H9 (cell line): ENCODE data around the gene MARCHF10. TPM values are rescaled to one million over a fixed set of nuclear protein-coding genes. Genes with fewer than 3 reads are reported as not detected.
A peak's percentile ranks its signal among the peaks of the same experiment; 100 is the strongest.

ENCODE experiments used
- DNase-seq: peaks from one replicate; pipeline ENCODE4 v3.0.0-alpha.2; 2017
- H2AFZ ChIP-seq: one replicate; pipeline ENCODE4 v1.6.1; 2013; ENCODE audit warnings: mild to moderate bottlenecking, low read length, control low read depth, moderate library complexity
- H2AK5ac ChIP-seq: 2 replicates; pipeline ENCODE4 v1.6.1; 2013; ENCODE audit warnings: low read length, control low read depth, mixed read lengths; ENCODE audit not compliant: insufficient read length
- H2BK120ac ChIP-seq: one replicate; pipeline ENCODE4 v1.6.1; 2013; ENCODE audit warnings: low read depth, mild to moderate bottlenecking, low read length, control low read depth, inconsistent platforms; ENCODE audit not compliant: poor library complexity, severe bottlenecking
- H2BK12ac ChIP-seq: 2 replicates; pipeline ENCODE4 v1.6.1; 2013; ENCODE audit warnings: low read length, control low read depth, mixed read lengths, low read depth; ENCODE audit not compliant: insufficient read length
- H2BK15ac ChIP-seq: 2 replicates; pipeline ENCODE4 v1.6.1; 2013; ENCODE audit warnings: low read depth, low read length, control low read depth
- H2BK20ac ChIP-seq: one replicate; pipeline ENCODE4 v1.6.1; 2013; ENCODE audit warnings: low read depth, mild to moderate bottlenecking, low read length, control low read depth, inconsistent platforms; ENCODE audit not compliant: poor library complexity, severe bottlenecking
- H2BK5ac ChIP-seq: 2 replicates; pipeline ENCODE4 v1.6.1; 2013; ENCODE audit warnings: low read length, control low read depth, mixed read lengths; ENCODE audit not compliant: insufficient read length
- H3K14ac ChIP-seq: 2 replicates; pipeline ENCODE4 v1.6.1; 2013; ENCODE audit warnings: low read length, control low read depth; ENCODE audit not compliant: insufficient read depth
- H3K18ac ChIP-seq: 2 replicates; pipeline ENCODE4 v1.6.1; 2013; ENCODE audit warnings: low read depth, mild to moderate bottlenecking, mixed read lengths, low read length, control low read depth; ENCODE audit not compliant: insufficient read length
- H3K23ac ChIP-seq: 2 replicates; pipeline ENCODE4 v1.6.1; 2013; ENCODE audit warnings: low read length, control low read depth, mixed read lengths, low read depth; ENCODE audit not compliant: insufficient read length
- H3K23me2 ChIP-seq: 2 replicates; pipeline ENCODE4 v1.6.1; 2013; ENCODE audit warnings: low read depth, mild to moderate bottlenecking, mixed read lengths, low read length, control low read depth; ENCODE audit not compliant: insufficient read length, poor library complexity, severe bottlenecking
- H3K27ac ChIP-seq: 2 replicates; pipeline ENCODE4 v1.5.1; 2013; ENCODE audit warnings: low read length, control low read depth, mixed read lengths, low read depth; ENCODE audit not compliant: insufficient read length
- H3K27me3 ChIP-seq: 2 replicates; pipeline ENCODE4 v1.6.1; 2013; ENCODE audit warnings: low read length, control low read depth, inconsistent platforms; ENCODE audit not compliant: insufficient read depth
- H3K4ac ChIP-seq: 2 replicates; pipeline ENCODE4 v1.6.1; 2013; ENCODE audit warnings: low read depth, mild to moderate bottlenecking, control low read depth, inconsistent platforms, low read length, moderate library complexity
- H3K4me1 ChIP-seq: 2 replicates; pipeline ENCODE4 v1.6.1; 2013; ENCODE audit warnings: low read length, control low read depth, inconsistent platforms; ENCODE audit not compliant: insufficient read depth
- H3K4me2 ChIP-seq: 2 replicates; pipeline ENCODE4 v1.6.1; 2013; ENCODE audit warnings: low read length, control low read depth, mixed read lengths; ENCODE audit not compliant: insufficient read length, insufficient read depth
- H3K56ac ChIP-seq: 2 replicates; pipeline ENCODE4 v1.6.1; 2013; ENCODE audit warnings: low read depth, mild to moderate bottlenecking, mixed read lengths, low read length, control low read depth; ENCODE audit not compliant: insufficient read length
- H3K79me1 ChIP-seq: 2 replicates; pipeline ENCODE4 v1.6.1; 2013; ENCODE audit warnings: low read depth, mild to moderate bottlenecking, moderate library complexity, low read length, control low read depth, inconsistent platforms; ENCODE audit not compliant: insufficient read depth, poor library complexity, severe bottlenecking
- H3K79me2 ChIP-seq: 2 replicates; pipeline ENCODE4 v1.6.1; 2013; ENCODE audit warnings: low read length, control low read depth, inconsistent platforms; ENCODE audit not compliant: insufficient read depth
- H3K9ac ChIP-seq: 2 replicates; pipeline ENCODE4 v1.6.1; 2013; ENCODE audit warnings: low read length, control low read depth, mixed read lengths; ENCODE audit not compliant: insufficient read length; ENCODE audit errors: extremely low read depth
- H3K9me3 ChIP-seq: one replicate; pipeline ENCODE4 v1.6.1; 2013; ENCODE audit warnings: low read depth, low read length, inconsistent platforms; ENCODE audit not compliant: control insufficient read depth
- H3T11ph ChIP-seq: one replicate; pipeline ENCODE4 v1.6.1; 2013; ENCODE audit warnings: mild to moderate bottlenecking, low read length, control low read depth, inconsistent platforms
- H4K20me1 ChIP-seq: one replicate; pipeline ENCODE4 v1.6.1; 2013; ENCODE audit not compliant: control insufficient read depth, insufficient read length, insufficient read depth
- H4K5ac ChIP-seq: 2 replicates; pipeline ENCODE4 v1.6.1; 2013; ENCODE audit warnings: low read depth, mild to moderate bottlenecking, mixed read lengths, low read length, control low read depth; ENCODE audit not compliant: insufficient read length
- H4K8ac ChIP-seq: replicated peaks from 2 replicates; pipeline ENCODE4 v1.6.1; 2013; ENCODE audit warnings: low read length, control low read depth, mixed read lengths, low read depth; ENCODE audit not compliant: insufficient read length
- H4K91ac ChIP-seq: 2 replicates; pipeline ENCODE4 v1.6.1; 2013; ENCODE audit warnings: low read depth, mild to moderate bottlenecking, moderate library complexity, mixed read lengths, low read length, control low read depth; ENCODE audit not compliant: insufficient read length
- H3K27ac Mint-ChIP-seq, 3 experiments: 2 replicates in 2 of 3; 3 replicates in 1 of 3; pipeline ENCODE4 v1.8.0; 2020 to 2021; ENCODE audit warnings: mixed read lengths in 3 of 3, mild to moderate bottlenecking in 1 of 3, moderate library complexity in 1 of 3
- H3K27me3 Mint-ChIP-seq: 2 replicates; pipeline ENCODE4 v1.8.0; 2021; ENCODE audit warnings: low read depth, mild to moderate bottlenecking, moderate library complexity, mixed read lengths
- H3K36me3 Mint-ChIP-seq, 3 experiments: 2 replicates in 2 of 3; 3 replicates in 1 of 3; pipeline ENCODE4 v1.8.0; 2020 to 2021; ENCODE audit warnings: low read depth in 3 of 3, mixed read lengths in 3 of 3; ENCODE audit not compliant: insufficient read depth in 1 of 3
- H3K4me1 Mint-ChIP-seq, 2 experiments: 2 replicates each; pipeline ENCODE4 v1.8.0; 2020; ENCODE audit warnings: mixed read lengths in 2 of 2
- H3K4me3 Mint-ChIP-seq, 2 experiments: 2 replicates in 1 of 2; 3 replicates in 1 of 2; pipeline ENCODE4 v1.8.0; 2020 to 2021; ENCODE audit warnings: mild to moderate bottlenecking in 2 of 2, mixed read lengths in 2 of 2, moderate library complexity in 1 of 2
- H3K9me3 Mint-ChIP-seq, 2 experiments: 2 replicates in 1 of 2; 3 replicates in 1 of 2; pipeline ENCODE4 v1.8.0; 2020; ENCODE audit warnings: mild to moderate bottlenecking in 2 of 2, mixed read lengths in 2 of 2, moderate library complexity in 1 of 2
- CTCF ChIP-seq: fragments of 200-600 bp; sonication (generic); conservative IDR thresholded peaks from 3 replicates; pipeline ENCODE4 v1.8.0; 2021; ENCODE audit warnings: antibody characterized with exemption, mild to moderate bottlenecking
- WGBS: extraction: QIAGEN DNeasy Blood & Tissue Kit; methylation state at CpG from one replicate; pipeline ENCODE4 v1.1.7; 2013; ENCODE audit warnings: missing lambda C conversion rate, low lambda C conversion rate, mixed read lengths; ENCODE audit not compliant: insufficient read length; ENCODE audit errors: extremely low coverage; 5-methylcytosine and 5-hydroxymethylcytosine counted together
- total RNA-seq: library from RNA; stranded (reverse); gene quantifications from 2 replicates; pipeline ENCODE4 v1.2.1, GENCODE V29; 2021

MARCHF10 gene
- total RNA-seq, 1 experiment from 2014 or later = not detected

GRCh38 chr17:62755141-62755851, 52.8 kb downstream of the MARCHF10 start:
- no peak overlapping the region for H2AK5ac ChIP-seq
- no peak overlapping the region for H3K4ac ChIP-seq
- no peak overlapping the region for H2BK20ac ChIP-seq
- H3K9ac ChIP-seq = no peak overlapping the region
- no peaks in the 10 kb centered on the region for H3K9me3 ChIP-seq
- no peak overlapping the region for H2AFZ ChIP-seq
- H4K5ac ChIP-seq = no peak overlapping the region
- H3K56ac ChIP-seq = no peak overlapping the region
- Mint-ChIP-seq H3K36me3 (no peaks in the 10 kb centered on the region; a peak in 1 of 7 replicates), H3K27ac (peak overlapping the region in 1 of 3 experiments; percentile 22; a peak in 1 of 7 replicates), H3K27me3 (peaks cover 2% of the 10 kb centered on the region), H3K4me1 (peaks cover 17 to 23% of the 10 kb centered on the region in 2 experiments), H3K9me3 (no peaks in the 10 kb centered on the region), H3K4me3 (no peak overlapping the region)
- H3K23ac ChIP-seq = no peak overlapping the region
- H2BK120ac ChIP-seq = no peak overlapping the region
- H3K4me2 ChIP-seq = no peak overlapping the region
- TF ChIP-seq CTCF = 0 out of 3 replicates have a peak, but pooled peaks have one; percentile 13
- no CpG with 5 or more reads among the region's 10 CpGs for WGBS
- no peak overlapping the region for H2BK12ac ChIP-seq
- H2BK15ac ChIP-seq = no peak overlapping the region
- no peak overlapping the region for H2BK5ac ChIP-seq
- no peak overlapping the region for H3K27ac ChIP-seq
- H3K14ac ChIP-seq = no peak overlapping the region
- H3T11ph ChIP-seq = no peak overlapping the region
- H3K79me1 ChIP-seq = no peaks in the 10 kb centered on the region
- no peak overlapping the region for H4K91ac ChIP-seq
- no peaks in the 10 kb centered on the region for H3K79me2 ChIP-seq
- no peaks in the 10 kb centered on the region for H3K23me2 ChIP-seq
- no peak overlapping the region for H3K18ac ChIP-seq
- no peaks in the 10 kb centered on the region for H3K27me3 ChIP-seq
- H3K4me1 ChIP-seq = no peaks in the 10 kb centered on the region; the same call in 1 of the 2 replicates
- no peak overlapping the region for H4K8ac ChIP-seq
- H4K20me1 ChIP-seq = no peaks in the 10 kb centered on the region
- DNase-seq = peak; percentile 60
